ENCODE data around the gene TENT4A. TPM values are rescaled to one million over a fixed set of nuclear protein-coding genes. Genes with fewer than 3 reads are reported as not detected.

The TENT4A gene
- total RNA-seq, 1 experiment from 2014 or later: 29.6 TPM

DNA sequence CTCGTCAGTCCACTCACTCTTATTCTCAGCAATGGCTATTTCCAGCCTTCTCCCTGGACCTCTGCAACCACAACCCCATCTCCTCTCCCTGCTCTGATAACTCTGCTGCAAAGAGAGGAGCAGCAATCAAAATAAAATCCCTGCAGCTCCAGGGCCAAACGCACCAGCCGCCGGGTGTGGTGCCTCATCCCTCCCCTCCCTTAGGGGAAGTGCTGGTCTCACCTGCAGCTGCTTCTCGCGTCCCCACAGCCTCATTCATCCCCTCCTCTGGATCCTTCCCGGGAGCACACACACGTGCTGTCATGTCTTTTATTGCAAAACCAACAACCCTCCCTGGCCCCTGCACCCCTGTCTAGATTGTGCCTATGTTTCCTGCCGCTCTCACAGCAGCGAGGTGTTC lies 77.8 kb downstream of the TENT4A start:
- ATAC-seq (0 out of 2 replicates have a peak, but pooled peaks have one; percentile 18), DNase-seq (ENCODE audit: low read depth, low spot score) (no peak)
- no TSS peak for BruUV-seq (replicated peaks)
- Histone ChIP-seq H3K36me3 (ENCODE audit: control insufficient read depth, insufficient read depth, low read length) (no peaks in the 10 kb centered on the region), H3K27me3 (ENCODE audit: control insufficient read depth, insufficient read depth, low read length) (no peaks in the 10 kb centered on the region), H3K27ac (ENCODE audit: low read length) (no peak overlapping the region), H3K4me1 (ENCODE audit: control insufficient read depth, insufficient read depth, low read length) (no peaks in the 10 kb centered on the region), H3K4me3 (ENCODE audit: low read depth in 2 of 2, low read length in 2 of 2) (no peak overlapping the region), H3K9me3 (ENCODE audit: control insufficient read depth, insufficient read depth, low read depth, low read length) (no peaks in the 10 kb centered on the region)
- TF ChIP-seq REST (IDR thresholded peaks at IDR 0.05; ENCODE audit: insufficient read depth in 1 of 2, low read depth in 2 of 2, low read length in 1 of 2) (no peak), SIN3A (IDR thresholded peaks at IDR 0.05; ENCODE audit: borderline replicate concordance, insufficient read depth, low read depth, low read length) (no peak), TCF7L2 (IDR thresholded peaks at IDR 0.05; ENCODE audit: low read depth, low read length) (no peak), POLR2AphosphoS5 (IDR thresholded peaks at IDR 0.05; ENCODE audit: low read depth, low read length) (no peak)
- CTCF ChIA-PET: no interaction called here
- intact Hi-C loops (cut with micrococcal nuclease; ENCODE audit: unreplicated experiment) (no loop called here), in situ Hi-C loops (cut with HindIII; ENCODE audit: low pct_unique_long_range_greater_than_20kb, low sequenced_read_pairs) (no loop called here)
- POLR2A ChIA-PET: no interaction called here

GRCh38 chr5:6792376-6792775 lies 79.1 kb downstream of the TENT4A start:
- BruUV-seq (replicated peaks): no TSS peak
- Histone ChIP-seq H3K9me3 (ENCODE audit: control insufficient read depth, insufficient read depth, low read depth, low read length) (no peaks in the 10 kb centered on the region), H3K27ac (ENCODE audit: low read length) (no peak overlapping the region), H3K4me1 (ENCODE audit: control insufficient read depth, insufficient read depth, low read length) (no peaks in the 10 kb centered on the region), H3K4me3 (ENCODE audit: low read depth in 2 of 2, low read length in 2 of 2) (no peak overlapping the region), H3K27me3 (ENCODE audit: control insufficient read depth, insufficient read depth, low read length) (no peaks in the 10 kb centered on the region), H3K36me3 (ENCODE audit: control insufficient read depth, insufficient read depth, low read length) (no peaks in the 10 kb centered on the region)
- ATAC-seq (no peak), DNase-seq (ENCODE audit: low read depth, low spot score) (no peak)
- intact Hi-C loops (cut with micrococcal nuclease; ENCODE audit: unreplicated experiment) (no loop called here), in situ Hi-C loops (cut with HindIII; ENCODE audit: low pct_unique_long_range_greater_than_20kb, low sequenced_read_pairs) (no loop called here)
- no peak for TF ChIP-seq TCF7L2 (IDR thresholded peaks at IDR 0.05; ENCODE audit: low read depth, low read length)
- TF ChIP-seq CTCF (IDR thresholded peaks at IDR 0.05): no peak
- TF ChIP-seq REST (IDR thresholded peaks at IDR 0.05; ENCODE audit: insufficient read depth in 1 of 2, low read depth in 2 of 2, low read length in 1 of 2): no peak
- no peak for TF ChIP-seq POLR2AphosphoS5 (IDR thresholded peaks at IDR 0.05; ENCODE audit: low read depth, low read length)
- no peak for TF ChIP-seq SIN3A (IDR thresholded peaks at IDR 0.05; ENCODE audit: borderline replicate concordance, insufficient read depth, low read depth, low read length)
- ChIA-PET CTCF (no interaction called here), POLR2A (no interaction called here)
